BLaER1 (cell line): ENCODE data around the gene ZC3HAV1.
"Not testable (repeated sequence)": the region's sequence is repeated elsewhere in the genome, so short reads cannot be mapped to it uniquely, and the experiment has no call there.

ENCODE experiments used
- H3K27ac ChIP-seq: shearing (Covaris generic); formaldehyde crosslinking; 2 replicates; pipeline ENCODE4 v1.8.1; 2022
- H3K27me3 ChIP-seq: shearing (Covaris generic); formaldehyde crosslinking; 2 replicates; pipeline ENCODE4 v1.8.1; 2022
- H3K36me3 ChIP-seq: shearing (Covaris generic); formaldehyde crosslinking; 2 replicates; pipeline ENCODE4 v1.8.1; 2022
- H3K4me1 ChIP-seq: shearing (Covaris generic); formaldehyde crosslinking; 2 replicates; pipeline ENCODE4 v1.8.1; 2022
- H3K4me2 ChIP-seq: shearing (Covaris generic); formaldehyde crosslinking; 2 replicates; pipeline ENCODE4 v1.8.1; 2022
- H3K4me3 ChIP-seq: shearing (Covaris generic); formaldehyde crosslinking; 2 replicates; pipeline ENCODE4 v1.8.1; 2022
- H3K9ac ChIP-seq: shearing (Covaris generic); formaldehyde crosslinking; 2 replicates; pipeline ENCODE4 v1.8.1; 2022
- H3K9me3 ChIP-seq: shearing (Covaris generic); formaldehyde crosslinking; 2 replicates; pipeline ENCODE4 v1.8.1; 2022
- H4K20me1 ChIP-seq: shearing (Covaris generic); formaldehyde crosslinking; 2 replicates; pipeline ENCODE4 v1.8.1; 2022
- Cebpa-rat ChIP-seq: shearing (Covaris generic); IDR thresholded peaks from 2 replicates; pipeline ENCODE4 v1.8.1; 2022

ZC3HAV1 gene

DNA sequence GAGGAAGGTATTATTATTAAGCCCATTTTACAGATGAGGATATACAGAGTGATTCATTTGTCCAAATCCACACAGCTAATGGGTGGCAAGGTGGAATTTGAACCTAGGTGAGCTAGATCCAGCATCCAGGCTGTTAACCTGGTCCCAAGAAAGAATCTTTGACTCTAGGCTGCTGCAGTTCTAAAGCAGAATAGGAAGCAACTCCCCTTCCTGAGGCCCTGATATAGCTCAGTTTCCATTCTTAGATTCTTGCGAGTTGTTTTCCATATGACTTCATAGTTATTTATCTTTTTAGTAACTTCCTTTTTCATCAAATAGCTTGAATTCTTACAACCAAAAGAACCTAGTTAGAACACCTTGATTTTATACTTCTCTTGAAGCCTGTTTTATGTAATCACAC is 49.6 kb downstream of the ZC3HAV1 start:
- Histone ChIP-seq H3K27me3 (no peaks in the 10 kb centered on the region), H3K36me3 (peaks cover 95% of the 10 kb centered on the region), H3K4me2 (no peak overlapping the region), H3K4me1 (peaks cover 13% of the 10 kb centered on the region), H4K20me1 (peaks cover 61% of the 10 kb centered on the region), H3K27ac (no peak overlapping the region), H3K9me3 (no peaks in the 10 kb centered on the region), H3K4me3 (no peak overlapping the region), H3K9ac (no peak overlapping the region)
- TF ChIP-seq Cebpa-rat: no peak

DNA sequence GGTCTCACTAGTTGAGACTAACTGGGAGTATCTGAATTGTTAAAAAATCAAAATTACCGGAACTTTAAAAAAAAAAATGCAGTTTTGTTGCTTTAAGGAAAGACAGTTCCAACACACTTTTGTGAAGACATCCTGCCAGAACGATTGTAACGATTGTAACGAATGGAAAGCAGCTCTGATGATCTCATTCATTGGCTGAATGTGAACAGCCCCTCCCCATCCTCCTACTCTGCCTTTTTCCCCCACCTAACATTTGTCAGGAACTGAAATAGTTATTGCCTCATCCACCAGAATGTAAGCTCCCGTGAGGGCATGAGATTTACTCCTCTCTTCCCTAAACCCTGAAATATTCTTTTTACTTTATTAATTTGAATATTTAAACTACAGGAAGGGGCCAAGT is 50.6 kb downstream of the ZC3HAV1 start:
- Histone ChIP-seq H3K36me3 (peaks cover 95% of the 10 kb centered on the region), H3K27ac (no peak overlapping the region), H3K9me3 (no peaks in the 10 kb centered on the region), H3K27me3 (no peaks in the 10 kb centered on the region), H4K20me1 (peaks cover 57% of the 10 kb centered on the region), H3K4me2 (no peak overlapping the region), H3K4me1 (peaks cover 13% of the 10 kb centered on the region), H3K9ac (no peak overlapping the region), H3K4me3 (no peak overlapping the region)
- no peak for TF ChIP-seq Cebpa-rat

DNA sequence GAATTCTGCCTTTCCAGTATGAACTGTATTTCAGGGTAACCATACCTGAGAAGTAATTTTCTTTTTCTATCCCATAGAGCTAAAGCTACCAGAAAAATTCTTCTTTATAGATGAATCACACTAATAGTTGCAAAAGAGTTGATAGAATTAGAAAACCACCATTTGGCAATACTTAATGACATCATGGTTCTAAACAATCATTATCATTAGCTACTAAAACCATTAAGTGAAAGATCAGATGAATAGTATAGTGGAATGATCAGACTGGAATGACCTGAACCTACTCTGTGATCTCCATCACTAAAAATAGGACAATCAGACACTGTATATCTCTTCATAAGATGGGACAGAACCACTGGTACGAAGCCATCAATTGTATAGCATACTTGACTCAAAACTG is 53.8 kb downstream of the ZC3HAV1 start:
- Histone ChIP-seq H3K4me1 (peaks cover 10% of the 10 kb centered on the region), H4K20me1 (peaks cover 24% of the 10 kb centered on the region), H3K4me3 (no peak overlapping the region), H3K27me3 (no peaks in the 10 kb centered on the region), H3K9ac (no peak overlapping the region), H3K9me3 (no peaks in the 10 kb centered on the region), H3K36me3 (peaks cover 95% of the 10 kb centered on the region), H3K27ac (no peak overlapping the region), H3K4me2 (no peak overlapping the region)
- no peak for TF ChIP-seq Cebpa-rat

DNA sequence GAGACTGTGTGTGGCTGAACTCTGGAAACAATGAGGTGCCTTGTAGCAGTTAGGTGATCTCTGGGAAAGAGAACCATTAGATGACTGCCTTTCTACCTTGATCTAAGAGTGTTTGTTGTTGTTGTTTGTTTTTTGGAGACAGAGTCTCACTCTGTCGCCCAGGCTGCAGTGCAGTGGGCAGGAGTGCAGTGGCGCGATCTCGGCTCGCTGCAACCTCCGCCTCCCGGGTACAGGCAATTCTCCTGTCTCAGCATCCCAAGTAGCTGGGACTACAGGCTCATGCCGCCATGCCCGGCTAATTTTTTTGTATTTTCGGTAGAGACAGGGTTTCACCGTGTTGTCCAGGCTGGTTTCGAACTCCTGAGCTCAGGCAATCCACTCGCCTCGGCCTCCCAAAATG is 54.9 kb downstream of the ZC3HAV1 start:
- not testable (repeated sequence) for H3K9ac ChIP-seq

DNA sequence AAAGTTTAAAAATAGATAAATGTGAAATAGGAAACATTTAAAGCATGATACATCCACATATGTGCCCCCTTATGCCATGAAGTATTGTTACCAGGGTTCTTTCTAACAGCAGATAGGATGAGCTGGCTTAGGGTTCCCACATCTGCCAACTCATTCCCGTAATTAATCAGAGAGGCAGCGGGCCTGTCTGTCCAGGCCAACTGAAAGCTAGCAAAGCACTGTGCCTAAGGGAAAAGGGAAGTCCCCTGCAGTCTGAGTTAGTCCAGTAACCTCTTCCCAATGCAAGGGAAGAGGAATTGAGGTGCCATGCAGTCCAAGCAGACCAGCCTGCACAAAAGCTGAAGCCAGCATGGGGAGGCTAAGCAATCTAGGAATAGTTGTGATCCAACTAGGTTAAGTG is 55.4 kb downstream of the ZC3HAV1 start:
- H3K9ac ChIP-seq: no peak overlapping the region
- no peak overlapping the region for H3K4me3 ChIP-seq
- peaks cover 94% of the 10 kb centered on the region for H3K36me3 ChIP-seq
- no peaks in the 10 kb centered on the region for H3K27me3 ChIP-seq
- H3K9me3 ChIP-seq: no peaks in the 10 kb centered on the region
- no peak for TF ChIP-seq Cebpa-rat
- H3K4me2 ChIP-seq: no peak overlapping the region
- H4K20me1 ChIP-seq: peaks cover 12% of the 10 kb centered on the region
- H3K27ac ChIP-seq: no peak overlapping the region
- no peaks in the 10 kb centered on the region for H3K4me1 ChIP-seq

More for the DNA sequence above, 54.9 kb downstream of the ZC3HAV1 start:
- not testable (repeated sequence) for H3K27me3 ChIP-seq, H3K9me3 ChIP-seq, H3K4me1 ChIP-seq, H3K27ac ChIP-seq, H3K4me3 ChIP-seq, H3K4me2 ChIP-seq
- Histone ChIP-seq H3K36me3 (peaks cover 94% of the 10 kb centered on the region), H4K20me1 (peaks cover 15% of the 10 kb centered on the region)

DNA sequence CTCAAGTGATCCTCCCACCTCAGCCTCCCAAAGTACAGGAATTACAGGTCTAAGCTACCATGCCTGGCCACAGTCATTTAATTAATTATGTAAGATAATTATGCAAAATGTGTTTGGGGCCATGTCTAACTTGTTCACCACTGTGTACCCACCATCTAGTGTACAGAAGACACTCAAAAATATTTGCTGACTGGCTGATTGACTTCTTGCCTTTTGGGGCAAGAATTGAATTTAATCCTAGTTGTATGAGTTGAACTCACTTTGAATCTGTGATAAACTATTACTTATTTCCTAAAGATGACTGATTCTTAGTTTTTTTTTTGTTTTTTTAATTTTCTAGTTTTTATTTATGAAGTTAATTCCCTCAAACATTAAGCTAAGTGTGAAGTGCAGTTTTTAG is 57.9 kb downstream of the ZC3HAV1 start:
- Histone ChIP-seq H3K9ac (no peak overlapping the region), H3K9me3 (no peaks in the 10 kb centered on the region), H3K4me1 (no peaks in the 10 kb centered on the region), H3K4me3 (no peak overlapping the region), H3K27me3 (no peaks in the 10 kb centered on the region), H4K20me1 (peaks cover 11% of the 10 kb centered on the region; the same call in 1 of the 2 replicates), H3K36me3 (peaks cover 99% of the 10 kb centered on the region), H3K27ac (no peak overlapping the region), H3K4me2 (no peak overlapping the region)
- TF ChIP-seq Cebpa-rat: no peak

DNA sequence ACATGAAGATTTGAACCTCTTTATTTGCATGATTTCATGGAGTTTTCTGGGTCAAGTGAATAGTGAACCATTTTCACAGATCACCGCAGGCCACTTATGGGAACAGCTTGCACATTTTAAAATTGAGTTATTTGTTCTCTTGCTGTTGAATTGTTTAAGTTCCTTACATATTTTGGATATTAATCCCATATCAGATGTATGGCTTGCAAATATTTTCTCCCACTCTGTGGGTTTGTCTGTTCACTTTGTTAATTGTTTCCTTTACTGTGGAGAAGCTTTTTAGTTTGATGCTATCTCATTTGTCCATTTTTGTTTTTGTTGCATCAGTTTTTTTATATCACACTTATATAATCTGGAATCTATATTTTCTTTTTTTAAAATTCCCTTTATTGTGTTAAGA is 59.6 kb downstream of the ZC3HAV1 start:
- H3K27me3 ChIP-seq: no peaks in the 10 kb centered on the region
- TF ChIP-seq Cebpa-rat: no peak
- peaks cover 13% of the 10 kb centered on the region; the same call in 1 of the 2 replicates for H4K20me1 ChIP-seq
- H3K4me1 ChIP-seq: peaks cover 16% of the 10 kb centered on the region
- H3K4me3 ChIP-seq: no peak overlapping the region
- no peak overlapping the region for H3K4me2 ChIP-seq
- no peak overlapping the region for H3K9ac ChIP-seq
- H3K27ac ChIP-seq: no peak overlapping the region
- H3K36me3 ChIP-seq: peaks cover 95% of the 10 kb centered on the region
- H3K9me3 ChIP-seq: no peaks in the 10 kb centered on the region

DNA sequence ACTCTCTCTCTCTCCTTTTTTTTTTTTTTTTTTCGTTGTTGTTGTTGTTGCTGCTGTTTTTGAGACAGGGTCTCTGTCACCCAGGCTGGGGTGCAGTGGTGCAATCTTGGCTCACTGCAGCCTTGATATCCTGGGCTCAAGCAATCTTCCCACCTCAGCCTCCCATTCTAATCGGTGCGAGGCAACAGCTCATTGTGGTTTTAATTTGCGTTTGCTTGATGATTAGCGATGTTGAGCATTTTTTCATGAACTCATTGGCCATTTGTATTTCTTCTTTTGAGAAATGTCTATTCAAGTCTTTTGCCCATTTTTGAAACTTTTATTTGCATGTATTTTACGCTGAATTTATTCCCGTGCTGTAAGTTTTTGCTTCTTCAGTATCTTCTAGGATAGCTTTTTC is 60.4 kb downstream of the ZC3HAV1 start:
- peaks cover 25% of the 10 kb centered on the region for H3K4me1 ChIP-seq
- no peak overlapping the region for H3K4me2 ChIP-seq
- H3K36me3 ChIP-seq: peaks cover 88% of the 10 kb centered on the region
- TF ChIP-seq Cebpa-rat: no peak
- H3K27ac ChIP-seq: no peak overlapping the region
- H4K20me1 ChIP-seq: peaks cover 12% of the 10 kb centered on the region; the same call in 1 of the 2 replicates
- H3K4me3 ChIP-seq: no peak overlapping the region
- H3K9ac ChIP-seq: no peak overlapping the region
- no peaks in the 10 kb centered on the region for H3K9me3 ChIP-seq
- no peaks in the 10 kb centered on the region for H3K27me3 ChIP-seq

DNA sequence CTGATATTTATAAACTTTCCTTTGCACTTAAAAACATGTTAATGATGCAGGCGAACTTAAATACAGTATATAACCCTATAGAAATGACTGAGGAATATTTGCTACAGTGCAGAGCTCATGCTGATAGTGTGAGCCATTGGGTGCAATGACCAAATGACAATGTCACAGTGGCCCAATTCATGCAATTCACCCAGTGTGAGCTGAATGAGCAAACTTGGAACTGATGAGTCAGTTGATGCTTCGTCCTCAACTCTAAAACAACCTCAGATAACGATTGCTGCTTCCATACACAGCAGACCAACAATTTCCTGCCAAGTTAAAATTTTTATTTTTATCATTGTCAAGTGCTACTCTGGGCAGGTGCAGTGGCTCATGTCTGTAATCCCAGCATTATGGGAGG is 61.5 kb downstream of the ZC3HAV1 start:
- TF ChIP-seq Cebpa-rat: no peak
- Histone ChIP-seq H3K9me3 (no peaks in the 10 kb centered on the region), H3K36me3 (peaks cover 86% of the 10 kb centered on the region), H4K20me1 (peaks cover 12% of the 10 kb centered on the region; the same call in 1 of the 2 replicates), H3K4me3 (no peak overlapping the region), H3K27me3 (no peaks in the 10 kb centered on the region), H3K4me2 (no peak overlapping the region), H3K4me1 (peaks cover 34% of the 10 kb centered on the region), H3K27ac (no peak overlapping the region), H3K9ac (no peak overlapping the region)

DNA sequence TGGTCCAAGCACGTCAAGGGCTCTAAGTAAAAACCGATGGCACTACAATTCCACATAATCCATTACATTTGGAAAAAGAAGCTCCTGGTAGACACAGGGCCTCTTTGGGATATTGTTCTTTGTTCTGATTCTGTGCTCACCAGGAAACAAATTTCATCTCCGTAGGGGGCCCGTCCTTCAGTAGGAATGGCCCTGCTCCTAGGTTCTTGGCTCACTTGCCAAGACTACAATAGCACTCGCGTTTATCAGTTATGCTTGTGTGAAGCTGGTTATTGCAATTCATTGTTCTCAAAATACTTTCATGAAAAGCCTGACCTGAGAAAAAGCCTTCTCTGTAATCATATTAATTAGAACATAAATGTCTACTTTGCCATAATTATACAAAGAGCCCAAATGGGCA is 63.4 kb downstream of the ZC3HAV1 start:
- Histone ChIP-seq H3K27me3 (no peaks in the 10 kb centered on the region), H3K27ac (no peak overlapping the region), H3K9me3 (no peaks in the 10 kb centered on the region), H3K36me3 (peaks cover 69% of the 10 kb centered on the region), H3K4me2 (peak overlapping the region; percentile 63), H4K20me1 (peaks cover 12% of the 10 kb centered on the region; the same call in 1 of the 2 replicates), H3K9ac (no peak overlapping the region), H3K4me3 (no peak overlapping the region), H3K4me1 (peaks cover 43% of the 10 kb centered on the region)
- TF ChIP-seq Cebpa-rat: no peak
